ENCODE results near the gene RARG.

Gene RARG

GRCh38 chr12:53267306-53267998 is 35.4 kb upstream of the RARG start:
- no peak for TF ChIP-seq CTCF (IDR thresholded peaks at IDR 0.05)
- Histone ChIP-seq H3K27me3 (ENCODE audit: control insufficient read depth, insufficient read depth, low read length) (no peaks in the 10 kb centered on the region), H3K4me3 (ENCODE audit: low read depth, low read length) (peak overlapping the region; percentile 59), H3K36me3 (ENCODE audit: control insufficient read depth, insufficient read depth, low read length) (no peaks in the 10 kb centered on the region), H2AFZ (peak overlapping the region; percentile 81), H3K4me1 (no peaks in the 10 kb centered on the region), H3K27ac (no peak overlapping the region), H3K4me2 (ENCODE audit: low read length) (peak overlapping the region; percentile 97), H3K9ac (no peak overlapping the region), H3K79me2 (no peaks in the 10 kb centered on the region), H3K9me3 (ENCODE audit: control insufficient read depth, low read length) (no peaks in the 10 kb centered on the region)

DNA sequence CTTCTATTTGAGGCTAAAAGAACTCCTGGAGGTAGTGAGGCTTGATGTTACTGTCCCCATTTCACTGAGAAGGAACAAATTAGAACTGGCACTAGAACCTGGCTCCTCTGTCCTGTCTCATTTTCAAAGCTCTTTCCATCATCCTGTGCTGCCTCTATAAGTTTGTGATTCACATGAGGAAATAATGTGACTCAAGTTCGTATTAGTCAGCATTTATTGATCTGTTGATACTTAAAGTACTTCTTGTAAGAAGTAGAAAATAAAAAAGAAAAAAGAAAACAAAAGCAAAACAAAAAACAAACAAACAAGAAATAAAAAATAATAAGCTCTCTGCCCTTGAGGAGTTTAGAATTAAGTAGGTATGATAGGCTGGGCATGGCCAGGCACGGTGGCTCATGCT is 33.8 kb upstream of the RARG start:
- no peaks in the 10 kb centered on the region for H3K36me3 ChIP-seq (ENCODE audit: control insufficient read depth, insufficient read depth, low read length)
- TF ChIP-seq CTCF (IDR thresholded peaks at IDR 0.05), result no peak
- H2AFZ ChIP-seq, result no peak overlapping the region
- no peaks in the 10 kb centered on the region for H3K79me2 ChIP-seq
- no peak overlapping the region for H3K9ac ChIP-seq
- no peak overlapping the region for H3K27ac ChIP-seq
- no peak overlapping the region for H3K4me3 ChIP-seq (ENCODE audit: low read depth, low read length)
- no peaks in the 10 kb centered on the region for H3K27me3 ChIP-seq (ENCODE audit: control insufficient read depth, insufficient read depth, low read length)
- H3K4me1 ChIP-seq, result no peaks in the 10 kb centered on the region
- no peak overlapping the region for H3K4me2 ChIP-seq (ENCODE audit: low read length)
- no peaks in the 10 kb centered on the region for H3K9me3 ChIP-seq (ENCODE audit: control insufficient read depth, low read length)

DNA sequence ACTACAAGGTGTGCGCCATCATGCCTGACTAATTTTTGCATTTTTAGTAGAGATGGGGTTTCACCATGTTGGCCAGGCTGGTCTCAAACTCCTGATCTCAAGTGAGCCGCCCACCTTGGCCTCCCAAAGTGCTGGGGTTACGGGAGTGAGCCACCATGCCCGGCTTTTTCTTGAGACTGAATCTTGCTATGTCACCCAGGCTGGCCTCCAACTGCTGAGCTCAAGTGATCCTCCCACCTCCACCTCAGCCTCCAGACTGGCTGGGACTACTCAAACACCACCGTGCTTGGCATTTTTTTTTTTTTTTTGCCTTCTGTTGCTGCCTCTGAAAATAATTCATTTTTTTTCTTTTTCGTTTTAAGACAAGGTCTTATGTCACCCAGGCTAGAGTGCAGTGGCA is 27.9 kb upstream of the RARG start:
- Histone ChIP-seq H3K9ac (no peak overlapping the region), H3K27ac (no peak overlapping the region), H3K79me2 (no peaks in the 10 kb centered on the region), H3K4me3 (ENCODE audit: low read depth, low read length) (no peak overlapping the region), H3K4me2 (ENCODE audit: low read length) (no peak overlapping the region), H3K9me3 (ENCODE audit: control insufficient read depth, low read length) (no peaks in the 10 kb centered on the region), H3K27me3 (ENCODE audit: control insufficient read depth, insufficient read depth, low read length) (no peaks in the 10 kb centered on the region), H3K4me1 (no peaks in the 10 kb centered on the region), H3K36me3 (ENCODE audit: control insufficient read depth, insufficient read depth, low read length) (no peaks in the 10 kb centered on the region), H2AFZ (no peak overlapping the region)
- no peak for TF ChIP-seq CTCF (IDR thresholded peaks at IDR 0.05)

DNA sequence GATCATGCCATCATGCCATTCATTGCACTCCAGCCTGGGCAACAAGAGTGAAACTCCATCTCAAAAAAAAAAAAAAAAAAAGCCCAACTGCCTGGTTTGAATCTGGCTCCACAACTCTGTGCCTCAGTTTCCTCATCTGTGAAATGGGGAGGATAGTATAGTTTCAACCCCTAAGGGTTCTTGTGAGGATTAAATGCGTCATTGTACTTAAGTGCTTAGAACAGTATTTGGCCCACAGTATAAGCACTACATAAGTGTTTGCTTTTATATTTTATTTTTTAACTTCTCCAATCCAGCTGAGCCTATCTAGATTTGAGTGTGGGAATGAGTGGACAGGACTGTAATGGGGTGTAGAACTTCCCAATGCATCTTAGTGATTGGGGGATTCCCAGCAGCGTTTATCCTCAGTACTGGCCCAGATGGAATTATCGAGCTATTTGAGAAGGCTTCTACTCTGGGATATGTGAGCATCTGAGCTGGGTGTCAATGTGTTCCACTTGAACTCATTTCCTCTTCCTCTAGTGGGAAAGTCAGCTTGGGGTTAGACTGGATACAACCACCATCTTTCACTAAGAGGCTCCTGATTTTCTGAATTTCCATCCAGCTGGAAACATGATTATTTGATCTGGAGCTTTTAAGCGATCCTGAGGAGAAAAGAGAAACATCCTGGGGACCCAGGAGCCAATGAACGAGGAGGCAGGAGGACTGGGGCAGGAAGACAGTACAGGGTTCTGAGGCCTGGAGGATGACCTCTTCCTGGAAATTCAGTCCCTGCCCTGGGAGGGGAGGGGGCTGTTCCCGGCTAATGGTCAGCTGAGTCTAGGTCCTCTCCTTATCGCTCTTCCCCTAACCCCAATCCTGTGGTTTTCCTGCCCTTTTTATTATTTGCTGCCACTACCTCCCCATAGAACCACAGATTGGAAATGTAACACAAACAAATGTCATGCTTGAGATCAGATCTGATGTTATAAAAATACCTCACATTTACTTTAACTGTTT is 26.8 kb upstream of the RARG start:
- H3K27ac ChIP-seq, result no peak overlapping the region
- no peaks in the 10 kb centered on the region for H3K4me1 ChIP-seq
- H3K79me2 ChIP-seq, result no peaks in the 10 kb centered on the region
- no peak overlapping the region for H3K4me3 ChIP-seq (ENCODE audit: low read depth, low read length)
- no peaks in the 10 kb centered on the region for H3K27me3 ChIP-seq (ENCODE audit: control insufficient read depth, insufficient read depth, low read length)
- no peak overlapping the region for H3K9ac ChIP-seq
- H3K36me3 ChIP-seq (ENCODE audit: control insufficient read depth, insufficient read depth, low read length), result no peaks in the 10 kb centered on the region
- H3K9me3 ChIP-seq (ENCODE audit: control insufficient read depth, low read length), result no peaks in the 10 kb centered on the region
- TF ChIP-seq CTCF (IDR thresholded peaks at IDR 0.05), result no peak
- H3K4me2 ChIP-seq (ENCODE audit: low read length), result no peak overlapping the region
- no peak overlapping the region for H2AFZ ChIP-seq

Data from parathyroid adenoma (tissue), 2 donors.